Neural progenitor cell (in vitro differentiated cells): ENCODE data around the gene ATG16L1. TPM values are rescaled to one million over a fixed set of nuclear protein-coding genes. Genes with fewer than 3 reads are reported as not detected.

Experiments used
- DNase-seq: peaks from one replicate; pipeline ENCODE4 v3.0.0-alpha.2; 2016; ENCODE audit warnings: low spot score
- H2AFZ ChIP-seq: fragments of 200-600 bp; sonication (generic); replicated peaks from 2 replicates; pipeline ENCODE4 v1.6.1; 2016; ENCODE audit warnings: antibody characterized with exemption
- H3F3A ChIP-seq: fragments of 200-600 bp; sonication (generic); 2 replicates; pipeline ENCODE4 v1.6.1; 2016; ENCODE audit warnings: antibody characterized with exemption, low read depth
- H3K27ac ChIP-seq: fragments of 200-600 bp; sonication (generic); 2 replicates; pipeline ENCODE4 v1.5.1; 2016; ENCODE audit warnings: mild to moderate bottlenecking
- H3K27me3 ChIP-seq: fragments of 200-600 bp; sonication (generic); 2 replicates; pipeline ENCODE4 v1.6.1; 2016; ENCODE audit warnings: mild to moderate bottlenecking, moderate library complexity
- H3K36me3 ChIP-seq: fragments of 200-600 bp; sonication (generic); 2 replicates; pipeline ENCODE4 v1.5.1; 2016
- H3K4me1 ChIP-seq: fragments of 200-600 bp; sonication (generic); 2 replicates; pipeline ENCODE4 v1.6.1; 2016; ENCODE audit warnings: mixed run types
- H3K4me2 ChIP-seq: fragments of 200-600 bp; sonication (generic); 2 replicates; pipeline ENCODE4 v1.6.1; 2016
- H3K4me3 ChIP-seq: fragments of 200-600 bp; sonication (generic); 2 replicates; pipeline ENCODE4 v1.5.1; 2016
- H3K79me2 ChIP-seq: fragments of 200-600 bp; sonication (generic); 2 replicates; pipeline ENCODE4 v1.6.1; 2016; ENCODE audit warnings: low read depth
- H3K9ac ChIP-seq: fragments of 200-600 bp; sonication (generic); 2 replicates; pipeline ENCODE4 v1.6.1; 2016
- H3K9me3 ChIP-seq: fragments of 200-600 bp; sonication (generic); 2 replicates; pipeline ENCODE4 v1.5.1; 2016; ENCODE audit warnings: low read depth
- H4K20me1 ChIP-seq: fragments of 200-600 bp; sonication (generic); 2 replicates; pipeline ENCODE4 v1.6.1; 2016; ENCODE audit warnings: low read depth
- H3K27ac Mint-ChIP-seq: 3 replicates; pipeline ENCODE4 v1.8.0; 2021; ENCODE audit warnings: mixed read lengths
- H3K27me3 Mint-ChIP-seq: 2 replicates; pipeline ENCODE4 v1.8.0; 2022; ENCODE audit warnings: low read depth, mild to moderate bottlenecking, inconsistent platforms, moderate library complexity, mixed read lengths; ENCODE audit not compliant: insufficient read depth
- H3K36me3 Mint-ChIP-seq: 3 replicates; pipeline ENCODE4 v1.8.0; 2021; ENCODE audit warnings: mixed read lengths
- H3K4me1 Mint-ChIP-seq: 3 replicates; pipeline ENCODE4 v1.8.0; 2021; ENCODE audit warnings: mixed read lengths
- H3K4me3 Mint-ChIP-seq: 3 replicates; pipeline ENCODE4 v1.8.0; 2021; ENCODE audit warnings: mild to moderate bottlenecking, moderate library complexity, mixed read lengths
- H3K9me3 Mint-ChIP-seq: 3 replicates; pipeline ENCODE4 v1.8.0; 2020; ENCODE audit warnings: mixed read lengths
- EZH2 ChIP-seq: fragments of 200-600 bp; sonication (generic); IDR thresholded peaks from 2 replicates; pipeline ENCODE4 v1.6.1; 2017; ENCODE audit warnings: antibody characterized with exemption, mild to moderate bottlenecking, moderate library complexity
- EZH2phosphoT487 ChIP-seq: fragments of 200-600 bp; sonication (generic); IDR thresholded peaks from 2 replicates; pipeline ENCODE4 v1.6.1; 2017; ENCODE audit warnings: antibody characterized with exemption
- total RNA-seq: library from RNA; depleted of rRNA; stranded (reverse); fragments of >200 nt; gene quantifications from 2 replicates; pipeline ENCODE4 v1.2.3, GENCODE V29; 2015; ENCODE audit warnings: low replicate concordance
- TF ChIP-seq, protein P1 (sequence below): fragments of 200-600 bp; sonication (generic); IDR thresholded peaks from 2 replicates; pipeline ENCODE4 v1.5.1; 2017; ENCODE audit warnings: antibody characterized with exemption, mild to moderate bottlenecking

The ATG16L1 gene
- total RNA-seq, 1 donor from 2014 or later: 25.3 TPM

DNA sequence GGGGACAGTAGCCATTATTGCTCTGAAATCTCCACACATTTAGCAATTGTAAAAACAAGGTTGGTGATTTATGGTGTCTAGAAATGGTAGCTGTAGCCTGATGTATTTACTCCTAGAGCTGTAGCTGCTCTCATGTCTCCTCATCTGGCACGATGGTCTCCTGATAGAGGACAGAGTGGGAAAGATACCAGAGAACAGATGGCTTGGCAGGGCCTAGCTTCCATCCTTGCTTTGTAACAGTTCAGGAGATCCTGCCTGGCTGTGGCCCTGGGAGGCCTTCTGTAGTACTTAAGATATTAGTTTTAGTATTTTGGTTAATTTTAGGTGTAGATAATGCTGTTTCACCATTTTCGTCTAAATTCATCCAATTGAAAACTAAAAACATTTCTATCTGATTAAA, 6.7 kb downstream of the ATG16L1 start:
- Histone ChIP-seq H4K20me1 (peaks cover 7% of the 10 kb centered on the region), H3K9me3 (no peaks in the 10 kb centered on the region), H3K9ac (no peak overlapping the region), H2AFZ (no peak overlapping the region), H3F3A (no peaks in the 10 kb centered on the region), H3K4me2 (no peak overlapping the region), H3K27ac (no peak overlapping the region), H3K27me3 (no peaks in the 10 kb centered on the region), H3K4me1 (no peaks in the 10 kb centered on the region), H3K36me3 (no peaks in the 10 kb centered on the region), H3K79me2 (peaks cover 27% of the 10 kb centered on the region), H3K4me3 (no peak overlapping the region)
- no peak overlapping the region for H3K4me3 Mint-ChIP-seq
- peaks cover 23% of the 10 kb centered on the region for H3K36me3 Mint-ChIP-seq
- no peaks in the 10 kb centered on the region for H3K27me3 Mint-ChIP-seq
- DNase-seq: no peak
- H3K27ac Mint-ChIP-seq: no peak overlapping the region
- H3K9me3 Mint-ChIP-seq: no peaks in the 10 kb centered on the region
- H3K4me1 Mint-ChIP-seq: peaks cover 5% of the 10 kb centered on the region
- TF ChIP-seq EZH2 (no peak), EZH2phosphoT487 (no peak)
- TF ChIP-seq, protein P1, sequence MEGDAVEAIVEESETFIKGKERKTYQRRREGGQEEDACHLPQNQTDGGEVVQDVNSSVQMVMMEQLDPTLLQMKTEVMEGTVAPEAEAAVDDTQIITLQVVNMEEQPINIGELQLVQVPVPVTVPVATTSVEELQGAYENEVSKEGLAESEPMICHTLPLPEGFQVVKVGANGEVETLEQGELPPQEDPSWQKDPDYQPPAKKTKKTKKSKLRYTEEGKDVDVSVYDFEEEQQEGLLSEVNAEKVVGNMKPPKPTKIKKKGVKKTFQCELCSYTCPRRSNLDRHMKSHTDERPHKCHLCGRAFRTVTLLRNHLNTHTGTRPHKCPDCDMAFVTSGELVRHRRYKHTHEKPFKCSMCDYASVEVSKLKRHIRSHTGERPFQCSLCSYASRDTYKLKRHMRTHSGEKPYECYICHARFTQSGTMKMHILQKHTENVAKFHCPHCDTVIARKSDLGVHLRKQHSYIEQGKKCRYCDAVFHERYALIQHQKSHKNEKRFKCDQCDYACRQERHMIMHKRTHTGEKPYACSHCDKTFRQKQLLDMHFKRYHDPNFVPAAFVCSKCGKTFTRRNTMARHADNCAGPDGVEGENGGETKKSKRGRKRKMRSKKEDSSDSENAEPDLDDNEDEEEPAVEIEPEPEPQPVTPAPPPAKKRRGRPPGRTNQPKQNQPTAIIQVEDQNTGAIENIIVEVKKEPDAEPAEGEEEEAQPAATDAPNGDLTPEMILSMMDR: no peak

DNA sequence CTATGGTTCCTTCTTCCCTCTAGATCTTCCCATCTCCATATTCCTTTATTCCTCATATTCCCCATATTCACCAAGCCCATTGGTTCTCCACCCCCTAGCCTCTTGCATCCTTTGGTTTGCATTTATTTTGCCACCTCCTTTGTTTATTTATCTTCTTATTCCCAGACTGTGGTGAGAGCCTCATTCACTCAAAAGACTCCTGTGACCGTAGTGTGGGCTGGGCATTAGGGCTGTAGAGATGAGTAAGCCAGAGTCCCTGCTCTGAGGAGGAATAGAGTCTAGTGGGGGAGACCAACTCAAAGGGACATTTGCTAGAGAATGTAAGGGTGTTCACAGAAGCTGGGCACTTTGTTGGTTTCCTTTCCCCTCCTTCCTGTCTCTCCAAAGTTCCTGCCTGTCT, 8.3 kb downstream of the ATG16L1 start:
- no peak for TF ChIP-seq EZH2phosphoT487
- TF ChIP-seq, protein P1: no peak
- TF ChIP-seq EZH2: no peak
- Histone ChIP-seq H3K4me1 (no peaks in the 10 kb centered on the region), H3K4me2 (no peak overlapping the region), H3K27me3 (no peaks in the 10 kb centered on the region), H4K20me1 (no peaks in the 10 kb centered on the region), H3K27ac (no peak overlapping the region), H3K4me3 (no peak overlapping the region), H3K9ac (no peak overlapping the region), H3K36me3 (no peaks in the 10 kb centered on the region), H2AFZ (no peak overlapping the region), H3K9me3 (no peaks in the 10 kb centered on the region), H3F3A (no peaks in the 10 kb centered on the region), H3K79me2 (peaks cover 12% of the 10 kb centered on the region)
- no peak overlapping the region for H3K4me3 Mint-ChIP-seq
- H3K27me3 Mint-ChIP-seq: no peaks in the 10 kb centered on the region
- H3K4me1 Mint-ChIP-seq: no peaks in the 10 kb centered on the region
- H3K27ac Mint-ChIP-seq: no peak overlapping the region
- H3K36me3 Mint-ChIP-seq: peaks cover 23% of the 10 kb centered on the region
- DNase-seq: no peak
- H3K9me3 Mint-ChIP-seq: no peaks in the 10 kb centered on the region

DNA sequence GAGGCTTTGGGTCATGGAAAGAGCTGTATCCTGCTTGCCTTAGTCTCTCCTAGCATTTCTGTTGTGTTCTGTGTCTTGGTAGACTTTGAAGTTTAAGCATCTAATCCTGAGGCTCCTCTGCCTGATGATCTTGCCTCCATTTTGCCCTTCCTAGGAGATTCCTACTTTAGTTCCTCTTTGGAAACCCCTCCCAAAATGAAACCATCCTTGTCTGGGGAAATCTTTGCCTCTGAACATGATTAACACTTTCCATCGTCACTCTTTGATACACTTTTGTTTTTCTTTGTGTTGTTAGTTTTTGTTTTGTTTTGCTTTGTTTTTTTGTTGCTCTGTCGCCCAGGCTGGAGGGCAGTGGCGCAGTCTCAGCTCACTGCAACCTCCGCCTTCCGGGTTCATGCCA, 9.2 kb downstream of the ATG16L1 start:
- Mint-ChIP-seq H3K27ac (no peak overlapping the region), H3K9me3 (no peaks in the 10 kb centered on the region), H3K4me3 (no peak overlapping the region), H3K4me1 (no peaks in the 10 kb centered on the region), H3K36me3 (peaks cover 23% of the 10 kb centered on the region), H3K27me3 (no peaks in the 10 kb centered on the region)
- Histone ChIP-seq H3K79me2 (peaks cover 4% of the 10 kb centered on the region), H2AFZ (no peak overlapping the region), H3K27me3 (no peaks in the 10 kb centered on the region), H3K36me3 (peaks cover under 1% of the 10 kb centered on the region), H3K9ac (no peak overlapping the region), H3K4me3 (no peak overlapping the region), H3K27ac (no peak overlapping the region), H3K4me2 (no peak overlapping the region), H4K20me1 (no peaks in the 10 kb centered on the region), H3K9me3 (no peaks in the 10 kb centered on the region), H3K4me1 (no peaks in the 10 kb centered on the region), H3F3A (no peaks in the 10 kb centered on the region)
- DNase-seq: no peak
- no peak for TF ChIP-seq EZH2
- TF ChIP-seq EZH2phosphoT487: no peak
- TF ChIP-seq, protein P1: no peak
